ENCODE measurements around the gene NOTUM. TPM values are rescaled to one million over a fixed set of nuclear protein-coding genes. Genes with fewer than 3 reads are reported as not detected.

NOTUM gene
- total and polyA plus RNA-seq, 7 experiments from 2014 or later: 0.35 to 0.82 TPM; not detected in 5

- no peak for DNase-seq
- H3K4me3 ChIP-seq (ENCODE audit: low read length): no peak overlapping the region
These were observed 35.3 kb upstream of the NOTUM start for GRCh38 chr17:81996232-81996756.

GRCh38 chr17:81995463-81996231 lies 34.7 kb upstream of the NOTUM start:
- Histone ChIP-seq H3K9me3 (ENCODE audit: control insufficient read depth in 2 of 3, low read length in 3 of 3) (no peaks in the 10 kb centered on the region), H3K27ac (ENCODE audit: low read depth, low read length) (no peak overlapping the region), H3K27me3 (ENCODE audit: control insufficient read depth in 2 of 2, insufficient read depth in 2 of 2, low read length in 2 of 2) (no peaks in the 10 kb centered on the region), H3K4me3 (ENCODE audit: low read length) (no peak overlapping the region), H3K36me3 (ENCODE audit: control insufficient read depth in 2 of 3, insufficient read depth in 3 of 3, low read length in 3 of 3) (peaks cover 0 to 28% (median 0%) of the 10 kb centered on the region in 3 experiments), H3K4me1 (ENCODE audit: control insufficient read depth in 2 of 2, insufficient read depth in 2 of 2, low read length in 2 of 2) (no peaks in the 10 kb centered on the region)
- ATAC-seq: no peak
- CTCF ChIA-PET: no interaction called here
- Mint-ChIP-seq H3K27ac (no peak overlapping the region), H3K4me1 (peaks cover 0 to 7% (median 5%) of the 10 kb centered on the region in 7 donors), H3K36me3 (peaks cover 0 to 9% (median 0%) of the 10 kb centered on the region in 5 donors), H3K27me3 (no peaks in the 10 kb centered on the region), H3K4me3 (no peak overlapping the region), H3K9me3 (no peaks in the 10 kb centered on the region)
- intact Hi-C loops (cut with micrococcal nuclease): no loop called here
- POLR2A ChIA-PET: no interaction called here
- no peak for DNase-seq

More at GRCh38 chr17:81996232-81996756, 35.3 kb upstream of the NOTUM start:
- ATAC-seq: no peak
- Mint-ChIP-seq H3K27ac (no peak overlapping the region), H3K36me3 (peaks cover 0 to 7% (median 0%) of the 10 kb centered on the region in 5 donors), H3K4me1 (peaks cover 0 to 6% (median 3%) of the 10 kb centered on the region in 7 donors), H3K27me3 (no peaks in the 10 kb centered on the region), H3K9me3 (no peaks in the 10 kb centered on the region), H3K4me3 (no peak overlapping the region)
- POLR2A ChIA-PET: no interaction called here
- Histone ChIP-seq H3K27ac (ENCODE audit: low read depth, low read length) (no peak overlapping the region), H3K4me1 (ENCODE audit: control insufficient read depth in 2 of 2, insufficient read depth in 2 of 2, low read length in 2 of 2) (no peaks in the 10 kb centered on the region), H3K36me3 (ENCODE audit: control insufficient read depth in 2 of 3, insufficient read depth in 3 of 3, low read length in 3 of 3) (peaks cover 0 to 26% (median 0%) of the 10 kb centered on the region in 3 experiments), H3K27me3 (ENCODE audit: control insufficient read depth in 2 of 2, insufficient read depth in 2 of 2, low read length in 2 of 2) (no peaks in the 10 kb centered on the region), H3K9me3 (ENCODE audit: control insufficient read depth in 2 of 3, low read length in 3 of 3) (no peaks in the 10 kb centered on the region)
- intact Hi-C loops (cut with micrococcal nuclease): no loop called here
- CTCF ChIA-PET: interaction anchor here (1.1 kb wide), 1 partner anchor 37 kb away, joined by 4 read pairs; no protein-coding TSS in a partner anchor

GRCh38 chr17:81994593-81995462 lies 33.8 kb upstream of the NOTUM start:
- POLR2A ChIA-PET: no interaction called here
- H3K4me1 ChIP-seq (ENCODE audit: control insufficient read depth in 2 of 2, insufficient read depth in 2 of 2, low read length in 2 of 2): no peaks in the 10 kb centered on the region
- intact Hi-C loops (cut with micrococcal nuclease): no loop called here
- no peak for ATAC-seq
- H3K9me3 ChIP-seq (ENCODE audit: control insufficient read depth in 2 of 3, low read length in 3 of 3): no peaks in the 10 kb centered on the region
- H3K36me3 ChIP-seq (ENCODE audit: control insufficient read depth in 2 of 3, insufficient read depth in 3 of 3, low read length in 3 of 3): peaks cover 0 to 31% (median 0%) of the 10 kb centered on the region in 3 experiments
- no peak overlapping the region for H3K4me3 Mint-ChIP-seq
- H3K27me3 ChIP-seq (ENCODE audit: control insufficient read depth in 2 of 2, insufficient read depth in 2 of 2, low read length in 2 of 2): no peaks in the 10 kb centered on the region
- H3K27me3 Mint-ChIP-seq: no peaks in the 10 kb centered on the region
- H3K9me3 Mint-ChIP-seq: no peaks in the 10 kb centered on the region
- no peak overlapping the region for H3K27ac Mint-ChIP-seq
- no peak overlapping the region for H3K27ac ChIP-seq (ENCODE audit: low read depth, low read length)
- H3K4me3 ChIP-seq (ENCODE audit: low read length): no peak overlapping the region
- CTCF ChIA-PET: interaction anchor here (0.6 kb wide), 1 partner anchor 10 kb away, joined by 6 read pairs; no protein-coding TSS in a partner anchor
- H3K36me3 Mint-ChIP-seq: peaks cover 0 to 12% (median 0%) of the 10 kb centered on the region in 5 donors
- no peak for DNase-seq
- peaks cover 0 to 10% (median 5%) of the 10 kb centered on the region in 7 donors for H3K4me1 Mint-ChIP-seq

- no peak for ATAC-seq
- Mint-ChIP-seq H3K4me1 (peaks cover 0 to 10% (median 5%) of the 10 kb centered on the region in 7 donors), H3K27me3 (no peaks in the 10 kb centered on the region), H3K27ac (no peak overlapping the region), H3K36me3 (peaks cover 0 to 12% (median 0%) of the 10 kb centered on the region in 5 donors), H3K9me3 (no peaks in the 10 kb centered on the region), H3K4me3 (no peak overlapping the region)
- ChIA-PET POLR2A (no interaction called here), CTCF (interaction anchor here (0.6 kb wide), 1 partner anchor 9 kb away, joined by 6 read pairs; no protein-coding TSS in a partner anchor)
- intact Hi-C loops (cut with micrococcal nuclease): no loop called here
- Histone ChIP-seq H3K36me3 (ENCODE audit: control insufficient read depth in 2 of 3, insufficient read depth in 3 of 3, low read length in 3 of 3) (peaks cover 0 to 37% (median 0%) of the 10 kb centered on the region in 3 experiments), H3K4me1 (ENCODE audit: control insufficient read depth in 2 of 2, insufficient read depth in 2 of 2, low read length in 2 of 2) (no peaks in the 10 kb centered on the region), H3K4me3 (ENCODE audit: low read length) (no peak overlapping the region), H3K27ac (ENCODE audit: low read depth, low read length) (no peak overlapping the region), H3K9me3 (ENCODE audit: control insufficient read depth in 2 of 3, low read length in 3 of 3) (no peaks in the 10 kb centered on the region), H3K27me3 (ENCODE audit: control insufficient read depth in 2 of 2, insufficient read depth in 2 of 2, low read length in 2 of 2) (no peaks in the 10 kb centered on the region)
- no peak for DNase-seq
These were observed 33.0 kb upstream of the NOTUM start for GRCh38 chr17:81993729-81994592.

- DNase-seq (no peak), ATAC-seq (no peak)
- Mint-ChIP-seq H3K9me3 (no peaks in the 10 kb centered on the region), H3K27me3 (no peaks in the 10 kb centered on the region), H3K27ac (no peak overlapping the region), H3K36me3 (peaks cover 0 to 12% (median 0%) of the 10 kb centered on the region in 5 donors), H3K4me1 (peaks cover 0 to 8% (median 5%) of the 10 kb centered on the region in 7 donors), H3K4me3 (peak overlapping the region in 1 of 10 donors; percentile 21)
- intact Hi-C loops (cut with micrococcal nuclease): no loop called here
- no peaks in the 10 kb centered on the region for H3K4me1 ChIP-seq (ENCODE audit: control insufficient read depth in 2 of 2, insufficient read depth in 2 of 2, low read length in 2 of 2)
- H3K27ac ChIP-seq (ENCODE audit: low read depth, low read length): no peak overlapping the region
- no peaks in the 10 kb centered on the region for H3K9me3 ChIP-seq (ENCODE audit: control insufficient read depth in 2 of 3, low read length in 3 of 3)
- no peak overlapping the region for H3K4me3 ChIP-seq (ENCODE audit: low read length)
- no peaks in the 10 kb centered on the region for H3K27me3 ChIP-seq (ENCODE audit: control insufficient read depth in 2 of 2, insufficient read depth in 2 of 2, low read length in 2 of 2)
- CTCF ChIA-PET: no interaction called here
- peaks cover 0 to 41% (median 0%) of the 10 kb centered on the region in 3 experiments for H3K36me3 ChIP-seq (ENCODE audit: control insufficient read depth in 2 of 3, insufficient read depth in 3 of 3, low read length in 3 of 3)
- POLR2A ChIA-PET: no interaction called here
These were observed 31.5 kb upstream of the NOTUM start for GRCh38 chr17:81992306-81993102.
